Hematopoietic multipotent progenitor cell treated with erythropoietin and hydrocortisone succinate and interleukin-3 and kit ligand, for 17 days (in vitro differentiated cells): ENCODE data around the gene SLC11A1.
A peak's percentile ranks its signal among the peaks of the same experiment; 100 is the strongest.

Source experiments
- DNase-seq: peaks from one replicate; pipeline ENCODE4 v3.0.0-alpha.2; 2015; ENCODE audit warnings: low spot score

SLC11A1 gene

GRCh38 chr2:218367415-218368149 is 14.5 kb upstream of the SLC11A1 start:
- DNase-seq: peak; percentile 55

GRCh38 chr2:218368150-218368528 is 13.9 kb upstream of the SLC11A1 start:
- DNase-seq: no peak

DNA sequence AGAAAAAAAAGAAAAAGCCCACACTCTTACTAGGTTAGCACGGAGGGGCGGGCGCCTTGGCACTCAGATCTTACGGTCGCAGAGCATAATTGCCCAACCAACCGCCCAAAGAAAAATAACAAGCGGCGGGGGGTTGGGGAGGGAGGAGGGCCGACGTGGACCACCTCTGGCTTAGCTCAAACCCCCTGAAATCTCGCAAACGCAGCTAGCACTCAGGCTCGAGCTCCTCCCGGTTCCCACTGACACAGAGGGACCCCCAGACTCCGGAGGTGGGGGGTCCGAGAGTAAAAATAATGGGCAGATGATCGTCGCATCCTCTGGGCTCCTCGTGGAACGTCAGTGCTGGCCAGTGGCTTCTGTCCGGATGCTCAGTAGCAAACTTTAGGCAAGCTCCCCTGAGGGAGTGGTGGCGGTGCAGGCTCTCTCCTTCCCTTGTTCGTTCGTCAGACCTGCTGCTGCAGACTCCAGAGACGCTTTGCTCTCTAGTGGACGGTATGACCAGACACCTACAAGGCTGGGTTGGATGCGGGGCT is 13.4 kb upstream of the SLC11A1 start:
- DNase-seq: no peak

DNA sequence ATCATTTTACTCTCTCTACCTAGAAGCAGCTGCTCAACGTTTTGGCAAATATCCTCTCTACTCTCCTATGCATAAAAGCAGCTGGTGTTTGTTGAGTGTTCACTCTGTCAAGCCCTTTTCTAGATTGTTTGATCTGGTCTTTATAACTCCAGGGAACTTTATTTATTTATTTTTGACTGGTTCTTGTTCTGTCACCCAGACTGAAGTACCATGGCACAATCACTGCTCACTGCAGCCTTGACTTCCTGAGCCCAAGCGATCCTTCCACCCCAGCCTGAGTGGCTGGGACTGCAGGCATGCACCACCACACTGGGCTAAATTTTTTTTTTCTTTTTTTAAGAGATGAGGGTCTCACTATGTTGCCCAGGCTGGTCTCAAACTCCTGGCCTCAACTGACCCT is 12.7 kb upstream of the SLC11A1 start:
- no peak for DNase-seq

GRCh38 chr2:218370410-218371063 is 11.5 kb upstream of the SLC11A1 start:
- DNase-seq: no peak

DNA sequence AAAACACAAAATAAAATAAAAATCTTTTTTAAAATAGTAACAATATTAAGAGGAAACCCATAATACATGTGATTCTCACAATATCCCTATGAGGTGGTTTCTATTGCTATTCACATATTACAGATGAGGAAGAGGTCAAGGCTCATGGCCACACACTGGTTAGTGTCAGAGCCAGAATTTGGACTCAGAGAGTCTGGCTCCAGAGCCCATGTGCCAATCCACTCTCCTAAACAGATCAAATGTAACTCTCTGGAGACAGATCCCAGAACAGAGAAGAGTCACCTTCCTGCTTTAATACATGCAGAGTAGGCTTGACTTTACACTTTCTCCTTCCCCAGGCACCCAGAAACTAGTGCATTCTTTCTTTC is 10.1 kb upstream of the SLC11A1 start:
- DNase-seq: no peak

DNA sequence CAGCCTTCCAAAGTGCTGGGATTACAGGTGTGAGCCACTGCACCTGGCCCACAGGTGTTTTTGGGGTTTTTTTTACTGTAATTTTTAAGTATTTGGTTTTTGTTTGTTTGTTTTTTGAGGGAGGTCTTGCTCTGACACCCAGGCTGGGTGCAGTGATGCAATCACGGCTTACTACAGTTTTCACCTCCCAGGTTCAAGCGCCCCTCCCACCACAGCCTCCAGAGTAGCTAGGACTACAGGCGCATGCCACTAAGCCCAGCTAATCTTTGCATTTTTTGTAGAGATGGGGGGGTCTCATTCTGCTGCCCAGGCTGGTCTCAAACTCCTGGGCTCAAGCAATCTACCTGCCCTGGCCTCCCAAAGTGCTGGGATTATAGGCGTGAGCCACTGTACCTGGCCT is 7.3 kb upstream of the SLC11A1 start:
- no peak for DNase-seq

DNA sequence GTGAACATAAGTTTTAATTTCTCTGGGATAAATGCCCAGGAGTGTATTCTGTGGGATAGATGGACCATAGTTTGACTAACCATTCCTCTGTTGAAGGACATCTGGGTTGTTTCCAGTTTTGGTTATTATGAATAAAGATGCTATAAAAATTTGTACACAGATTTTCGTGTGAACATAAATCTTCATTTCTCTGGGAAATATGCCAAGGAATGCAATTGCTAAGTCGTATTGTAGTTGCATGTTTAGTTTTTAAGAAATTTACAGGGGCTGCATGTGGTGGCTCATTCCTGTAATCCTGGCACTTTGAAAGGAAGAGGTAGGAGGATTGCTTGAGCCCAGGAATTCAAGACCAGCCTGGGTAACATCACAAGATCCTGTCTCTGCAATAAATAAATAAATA is 6.9 kb upstream of the SLC11A1 start:
- DNase-seq: no peak

GRCh38 chr2:218378053-218378452 is 4.0 kb upstream of the SLC11A1 start:
- no peak for DNase-seq

DNA sequence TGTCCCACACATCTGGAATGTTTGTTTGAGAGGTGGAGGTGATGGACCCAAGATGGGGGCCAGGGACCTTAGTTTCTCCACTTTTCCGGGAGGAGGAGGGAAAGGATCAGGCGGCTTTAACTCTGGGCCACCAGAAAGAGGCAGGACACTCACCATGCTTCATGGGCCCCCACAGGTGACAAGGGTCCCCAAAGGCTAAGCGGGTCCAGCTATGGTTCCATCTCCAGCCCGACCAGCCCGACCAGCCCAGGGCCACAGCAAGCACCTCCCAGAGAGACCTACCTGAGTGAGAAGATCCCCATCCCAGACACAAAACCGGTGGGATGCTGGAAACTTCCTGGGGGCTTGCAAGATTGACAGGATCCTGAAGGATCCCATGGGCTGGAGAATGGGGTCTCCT is 712 bp downstream of the SLC11A1 start:
- no peak for DNase-seq

- no peak for DNase-seq
Measured at GRCh38 chr2:218383892-218384519, 1.9 kb downstream of the SLC11A1 start.

DNA sequence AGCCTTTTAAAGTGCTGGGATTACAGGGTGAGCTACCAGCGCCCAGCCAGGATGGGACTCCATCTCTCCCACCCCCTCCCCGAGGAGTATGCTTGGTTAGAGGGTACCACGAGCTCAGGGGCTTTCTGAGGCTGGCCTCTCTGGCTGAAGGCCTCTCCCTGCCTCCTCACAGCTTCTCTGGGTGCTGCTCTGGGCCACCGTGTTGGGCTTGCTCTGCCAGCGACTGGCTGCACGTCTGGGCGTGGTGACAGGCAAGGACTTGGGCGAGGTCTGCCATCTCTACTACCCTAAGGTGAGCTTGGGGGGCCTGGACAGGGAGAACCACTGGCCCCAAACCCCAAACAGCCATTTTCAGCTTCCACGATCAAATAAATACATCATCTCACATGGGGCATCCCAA is 2.9 kb downstream of the SLC11A1 start:
- DNase-seq: no peak

DNA sequence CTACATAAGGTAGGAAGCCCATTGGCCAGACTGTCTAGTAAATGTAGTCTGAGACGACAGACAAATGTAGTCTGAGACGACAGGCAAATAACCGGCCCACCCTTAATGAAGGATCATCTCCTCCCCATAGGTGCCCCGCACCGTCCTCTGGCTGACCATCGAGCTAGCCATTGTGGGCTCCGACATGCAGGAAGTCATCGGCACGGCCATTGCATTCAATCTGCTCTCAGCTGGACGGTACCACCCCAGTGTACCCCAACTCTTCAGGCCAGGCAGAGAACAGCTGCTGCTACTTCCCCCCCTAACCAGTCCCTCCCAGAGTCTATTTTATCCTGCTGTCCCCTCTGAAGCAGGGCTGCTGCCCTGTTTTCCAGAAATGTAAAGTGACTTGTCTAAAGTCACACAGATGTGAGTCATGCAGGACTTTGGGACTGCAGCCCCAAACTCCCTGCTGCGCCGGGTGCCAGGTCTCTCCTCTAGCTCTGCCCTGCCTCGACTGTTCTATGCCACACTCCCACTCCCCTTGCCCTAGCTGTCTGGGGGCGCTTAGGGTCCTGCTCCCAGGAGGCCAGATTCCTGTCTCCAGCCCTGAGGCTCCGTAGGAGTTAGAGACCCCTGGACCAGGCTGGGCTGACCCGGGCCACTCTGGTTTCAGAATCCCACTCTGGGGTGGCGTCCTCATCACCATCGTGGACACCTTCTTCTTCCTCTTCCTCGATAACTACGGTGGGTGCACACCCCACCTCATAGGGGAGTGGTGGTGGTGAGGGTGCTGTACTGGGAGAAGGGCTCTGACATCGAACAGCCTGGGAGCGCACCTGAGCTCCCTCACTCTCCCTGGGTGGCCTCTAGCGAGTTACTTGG is 4.7 kb downstream of the SLC11A1 start:
- DNase-seq: no peak

DNA sequence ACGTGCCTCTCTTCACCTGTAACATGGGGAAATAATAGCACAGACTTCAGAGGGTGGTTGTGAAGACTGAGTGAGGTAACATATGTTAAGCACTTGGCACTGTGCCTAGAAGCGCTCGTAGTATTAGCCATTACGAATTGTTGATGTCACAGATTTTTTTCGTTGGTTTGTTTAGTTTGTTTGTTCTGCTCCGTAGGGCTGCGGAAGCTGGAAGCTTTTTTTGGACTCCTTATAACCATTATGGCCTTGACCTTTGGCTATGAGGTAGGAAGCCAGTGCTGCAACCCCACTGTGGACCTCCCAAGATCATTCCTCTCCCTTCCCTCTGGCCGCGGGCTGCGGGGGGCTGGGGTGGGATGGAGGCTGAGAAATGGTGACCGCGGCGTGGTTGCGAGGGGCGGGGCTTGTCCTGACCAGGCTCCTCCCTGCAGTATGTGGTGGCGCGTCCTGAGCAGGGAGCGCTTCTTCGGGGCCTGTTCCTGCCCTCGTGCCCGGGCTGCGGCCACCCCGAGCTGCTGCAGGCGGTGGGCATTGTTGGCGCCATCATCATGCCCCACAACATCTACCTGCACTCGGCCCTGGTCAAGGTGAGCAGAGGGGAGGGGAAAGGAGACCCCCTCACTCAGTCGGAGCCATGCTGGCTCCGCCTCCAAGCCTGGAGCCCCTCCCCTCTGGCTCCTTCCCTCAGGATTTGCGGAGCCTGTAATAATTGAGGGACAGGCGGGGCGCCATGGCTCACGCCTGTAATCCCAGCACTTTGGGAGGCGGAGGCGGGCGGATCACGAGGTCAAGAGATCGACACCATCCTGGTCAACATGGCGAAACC is 5.5 kb downstream of the SLC11A1 start:
- DNase-seq: no peak

DNA sequence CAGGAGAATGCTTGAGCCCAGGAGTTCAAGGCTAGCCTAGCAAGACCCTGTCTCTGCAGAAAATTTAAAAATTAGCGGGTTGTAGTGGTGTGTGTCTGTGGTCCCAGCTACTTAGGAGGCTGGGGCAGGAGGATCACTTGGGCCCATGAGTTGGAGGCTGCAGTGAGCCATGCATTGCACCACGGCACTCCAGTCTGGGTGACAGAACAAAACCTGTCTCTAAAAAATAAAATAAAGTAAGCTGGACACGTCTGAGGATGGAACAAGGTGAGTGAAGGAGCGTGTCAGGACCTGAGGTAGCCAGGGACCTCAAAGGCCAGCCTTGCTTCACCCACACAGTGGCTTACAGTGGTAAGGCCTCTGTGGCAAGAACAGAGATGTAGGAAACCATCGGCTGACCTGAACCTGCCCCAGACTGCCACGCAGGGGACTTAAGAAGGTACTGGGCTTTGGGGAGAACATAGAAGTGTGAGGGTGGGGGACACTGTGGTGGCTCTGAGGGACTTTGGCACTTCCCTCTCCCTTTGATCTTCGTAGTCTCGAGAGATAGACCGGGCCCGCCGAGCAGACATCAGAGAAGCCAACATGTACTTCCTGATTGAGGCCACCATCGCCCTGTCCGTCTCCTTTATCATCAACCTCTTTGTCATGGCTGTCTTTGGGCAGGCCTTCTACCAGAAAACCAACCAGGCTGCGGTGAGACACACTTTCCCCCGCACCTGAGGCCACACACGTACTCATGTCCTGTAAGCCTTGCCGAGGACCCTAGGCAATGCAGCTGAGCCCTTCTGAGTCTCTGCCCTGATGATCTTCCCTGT is 7.5 kb downstream of the SLC11A1 start:
- no peak for DNase-seq

- no peak for DNase-seq
Measured at GRCh38 chr2:218391202-218391601, 9.1 kb downstream of the SLC11A1 start.

GRCh38 chr2:218392459-218392858 is 10.4 kb downstream of the SLC11A1 start:
- DNase-seq: no peak

GRCh38 chr2:218392891-218393462 is 10.9 kb downstream of the SLC11A1 start:
- no peak for DNase-seq

GRCh38 chr2:218393750-218394290 is 11.7 kb downstream of the SLC11A1 start:
- peak; percentile 64 for DNase-seq
